Activated CD4-positive, alpha-beta T cell treated with anti-CD3 and anti-CD28 coated beads, Interleukin-2, amount 50 U/mL, for 4 hours (primary cell): Measurements from ENCODE around the gene SH3BP4.
"Not testable (repeated sequence)": the region's sequence is repeated elsewhere in the genome, so short reads cannot be mapped to it uniquely, and the experiment has no call there.

ENCODE experiments used
- DNase-seq, 2 experiments: peaks; one replicate each; pipeline ENCODE4 v3.0.0-alpha.2; 2020

Gene SH3BP4

GRCh38 chr2:235042576-235043515 is 91.0 kb downstream of the SH3BP4 start:
- DNase-seq, result no peak

- no peak for DNase-seq
These were observed 92.1 kb downstream of the SH3BP4 start for GRCh38 chr2:235043762-235044500.

GRCh38 chr2:235044501-235045271 is 92.9 kb downstream of the SH3BP4 start:
- DNase-seq, result no peak

GRCh38 chr2:235045336-235045972 is 93.6 kb downstream of the SH3BP4 start:
- DNase-seq, result no peak

GRCh38 chr2:235045973-235046343 is 94.1 kb downstream of the SH3BP4 start:
- no peak for DNase-seq

- no peak for DNase-seq
These were observed 94.8 kb downstream of the SH3BP4 start for GRCh38 chr2:235046589-235046988.

- no peak for DNase-seq
These were observed 95.6 kb downstream of the SH3BP4 start for GRCh38 chr2:235047171-235048160.

GRCh38 chr2:235048549-235048948 is 96.7 kb downstream of the SH3BP4 start:
- no peak for DNase-seq

GRCh38 chr2:235049069-235049468 is 97.3 kb downstream of the SH3BP4 start:
- no peak for DNase-seq

GRCh38 chr2:235049719-235050118 is 97.9 kb downstream of the SH3BP4 start:
- DNase-seq, result no peak

DNA sequence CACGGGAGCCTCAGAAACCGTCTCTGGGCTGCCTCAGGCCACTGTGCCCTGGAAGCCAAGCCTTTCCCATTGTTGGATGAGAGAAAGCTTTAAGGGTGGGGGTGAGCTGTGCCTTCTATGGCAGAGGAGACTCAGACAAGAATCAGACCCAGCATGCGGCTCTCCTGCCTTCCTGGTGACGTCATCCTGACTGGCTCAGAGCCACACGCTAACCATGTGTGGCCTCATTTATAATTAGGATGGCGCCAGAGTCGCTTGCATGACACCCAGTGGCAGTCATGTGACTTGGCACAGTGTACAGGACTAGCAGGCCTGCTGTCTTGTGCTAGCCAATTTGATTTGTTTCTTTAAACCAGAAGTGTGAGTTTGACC is 99.1 kb downstream of the SH3BP4 start:
- DNase-seq, result no peak

GRCh38 chr2:235051436-235052260 is 99.8 kb downstream of the SH3BP4 start:
- DNase-seq, result no peak

DNA sequence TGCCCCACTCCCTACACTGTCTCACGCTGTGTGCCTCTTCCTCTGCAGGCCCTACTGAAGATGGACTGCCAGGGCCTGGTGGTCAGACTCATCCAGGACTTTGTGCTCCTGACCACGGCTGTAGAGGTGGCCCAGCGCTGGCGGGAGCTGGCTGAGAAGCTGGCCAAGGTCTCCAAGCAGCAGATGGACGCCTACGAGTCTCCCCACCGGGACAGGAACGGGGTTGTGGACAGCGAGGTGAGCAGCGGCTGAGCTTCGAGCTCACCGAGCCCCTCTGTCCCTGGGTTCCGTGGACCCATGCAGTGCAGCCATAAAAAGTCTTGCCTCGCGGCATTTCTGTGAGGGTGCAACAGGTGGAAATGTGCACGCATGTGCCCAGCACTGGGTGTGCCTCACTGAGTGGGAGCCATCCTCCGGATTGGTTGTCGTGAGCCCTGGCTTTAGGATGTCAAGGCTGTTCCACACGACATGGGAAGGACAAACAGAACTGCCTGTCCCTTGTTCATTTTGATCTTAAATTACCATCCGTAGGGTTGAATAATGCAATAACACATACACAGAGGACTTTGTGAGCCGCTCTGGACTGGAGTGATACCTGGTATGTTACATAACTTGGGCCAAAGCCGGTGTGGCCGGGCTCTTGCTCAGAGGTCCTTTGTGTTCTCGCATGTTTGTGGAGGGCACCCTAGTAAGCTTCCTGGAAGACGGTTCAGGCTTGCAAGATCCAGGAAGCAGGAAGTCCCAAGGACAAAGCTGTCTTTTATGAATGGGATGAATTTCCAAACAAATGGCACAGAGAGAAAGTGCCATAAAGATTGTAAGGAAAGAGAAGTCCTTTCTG is 100.9 kb downstream of the SH3BP4 start:
- no peak for DNase-seq

- DNase-seq, result no peak
These were observed 101.8 kb downstream of the SH3BP4 start for GRCh38 chr2:235053651-235054050.

DNA sequence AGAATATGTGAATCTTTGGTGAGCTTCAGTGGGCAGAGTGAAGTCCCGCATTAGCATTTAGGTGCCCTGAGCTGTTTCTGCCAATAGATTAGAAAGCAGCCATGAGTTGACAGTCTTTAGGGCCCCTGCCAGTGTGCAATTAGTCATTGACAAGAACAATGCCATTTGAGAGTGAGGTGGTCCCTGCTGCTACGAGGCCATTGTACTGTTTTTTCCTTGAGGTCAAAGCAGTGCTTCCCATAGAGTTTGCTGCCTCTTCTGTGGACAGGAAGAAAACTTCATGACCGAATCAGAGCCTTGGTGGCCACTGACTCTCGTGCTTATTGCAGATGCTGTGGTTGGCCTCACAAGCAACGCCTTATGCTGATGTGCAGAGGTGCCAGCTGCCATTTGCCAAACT is 102.7 kb downstream of the SH3BP4 start:
- DNase-seq, result no peak

- DNase-seq, result no peak
These were observed 103.1 kb downstream of the SH3BP4 start for GRCh38 chr2:235054919-235055318.

DNA sequence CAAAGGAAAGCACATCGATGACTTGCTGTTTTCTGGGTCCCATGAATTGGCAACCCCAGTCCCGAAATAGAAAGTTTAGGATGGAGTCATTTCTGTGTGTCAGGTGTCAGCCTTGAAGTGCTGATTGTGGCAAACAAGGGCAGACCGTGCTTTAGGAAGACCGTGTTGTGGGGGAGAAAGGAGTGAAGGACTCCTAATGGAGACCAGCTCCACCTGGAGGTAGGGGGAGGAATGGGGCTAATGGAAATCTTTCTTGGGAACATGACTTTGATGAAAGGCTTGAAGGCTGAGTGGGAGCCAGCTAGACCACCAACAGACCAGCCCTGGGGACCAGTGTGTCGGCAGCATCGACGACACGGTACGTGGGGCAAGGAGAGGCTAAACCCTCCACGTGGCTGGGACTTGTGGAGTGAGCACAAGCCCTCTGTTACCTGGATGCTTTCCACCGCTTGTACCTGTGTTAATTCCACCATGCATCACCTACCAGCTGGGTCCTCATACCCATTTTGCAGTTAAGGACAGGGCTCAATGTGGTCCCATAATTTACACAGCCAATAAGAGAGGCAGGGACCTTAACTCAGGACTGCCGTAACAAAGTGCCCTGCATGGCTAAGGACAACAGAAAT is 104.2 kb downstream of the SH3BP4 start:
- no peak for DNase-seq

DNA sequence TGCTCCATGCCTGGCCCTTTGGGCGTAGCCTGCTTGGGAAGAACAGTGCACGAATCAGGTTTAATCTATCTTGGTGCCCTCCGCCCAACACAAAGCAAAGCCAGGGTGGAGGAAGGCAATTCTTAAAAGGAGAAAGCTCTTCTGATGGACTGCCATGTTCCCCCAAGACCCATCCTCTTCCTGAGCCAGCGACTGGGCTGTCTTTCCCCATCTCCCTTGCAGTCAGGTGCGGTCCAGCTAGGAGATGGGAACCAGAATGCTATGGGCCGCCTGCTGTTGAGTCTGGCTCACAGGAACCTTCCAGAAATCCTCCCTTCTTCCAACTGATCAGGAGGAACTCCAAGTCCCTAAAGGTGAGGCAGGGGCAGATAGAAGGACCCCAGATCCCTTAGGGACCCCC is 105.0 kb downstream of the SH3BP4 start:
- no peak for DNase-seq

GRCh38 chr2:235057616-235058015 is 105.8 kb downstream of the SH3BP4 start:
- DNase-seq, result not testable (repeated sequence)
